NB4 (cell line): Measurements from ENCODE around the gene NACC2.
A peak's percentile ranks its signal among the peaks of the same experiment; 100 is the strongest.

Experiments used
- DNase-seq: peaks from one replicate; pipeline ENCODE4 v3.0.0; 2010; ENCODE audit warnings: low read depth
- H3K4me3 ChIP-seq: one replicate; pipeline ENCODE4 v1.5.1; 2011; ENCODE audit warnings: mild to moderate bottlenecking, low read depth, low read length, moderate library complexity
- CTCF ChIP-seq: IDR thresholded peaks from one replicate; pipeline ENCODE4 v1.5.1; 2012; ENCODE audit warnings: low read depth, low read length
- MAX ChIP-seq: IDR thresholded peaks from 2 replicates; pipeline ENCODE4 v1.6.1; 2011; ENCODE audit warnings: low read depth, low read length
- MYC ChIP-seq: IDR thresholded peaks from 2 replicates; pipeline ENCODE4 v1.6.1; 2011; ENCODE audit warnings: low read depth, low read length
- POLR2A ChIP-seq: IDR thresholded peaks from 2 replicates; pipeline ENCODE4 v1.6.1; 2011; ENCODE audit warnings: mild to moderate bottlenecking; ENCODE audit not compliant: insufficient read length; ENCODE audit errors: extremely low read depth

Gene NACC2

GRCh38 chr9:136114610-136115009 is 19.5 kb upstream of the NACC2 start:
- no peak for TF ChIP-seq MAX
- TF ChIP-seq POLR2A, result no peak
- TF ChIP-seq MYC, result no peak
- no peak for TF ChIP-seq CTCF
- no peak for DNase-seq
- H3K4me3 ChIP-seq, result no peak overlapping the region

GRCh38 chr9:136112541-136112940 is 17.5 kb upstream of the NACC2 start:
- H3K4me3 ChIP-seq, result no peak overlapping the region
- DNase-seq, result no peak
- no peak for TF ChIP-seq MAX
- TF ChIP-seq CTCF, result no peak
- TF ChIP-seq POLR2A, result no peak
- no peak for TF ChIP-seq MYC

- no peak for DNase-seq
- no peak overlapping the region for H3K4me3 ChIP-seq
- TF ChIP-seq MAX, result no peak
- no peak for TF ChIP-seq POLR2A
- no peak for TF ChIP-seq CTCF
- TF ChIP-seq MYC, result no peak
Measured at GRCh38 chr9:136111910-136112309, 16.8 kb upstream of the NACC2 start.

GRCh38 chr9:136111190-136111589 is 16.1 kb upstream of the NACC2 start:
- DNase-seq, result no peak
- TF ChIP-seq MYC, result no peak
- no peak for TF ChIP-seq MAX
- no peak for TF ChIP-seq CTCF
- TF ChIP-seq POLR2A, result no peak

GRCh38 chr9:136110082-136111061 is 15.3 kb upstream of the NACC2 start:
- peak; percentile 45 for DNase-seq
- peak overlapping the region; percentile 25 for H3K4me3 ChIP-seq
- peak; percentile 44 for TF ChIP-seq MAX
- no peak for TF ChIP-seq MYC

More at GRCh38 chr9:136111190-136111589, 16.1 kb upstream of the NACC2 start:
- no peak overlapping the region for H3K4me3 ChIP-seq

GRCh38 chr9:136109351-136110081 is 14.4 kb upstream of the NACC2 start:
- H3K4me3 ChIP-seq, result peak overlapping the region; percentile 25
- TF ChIP-seq CTCF (no peak), MAX (peak; percentile 78), POLR2A (no peak), MYC (peak; percentile 87)
- DNase-seq, result peak; percentile 89
